Kidney glomerular epithelial cell (primary cell): ENCODE measurements around the gene ACACB.

Source experiments
- DNase-seq: peaks from one replicate; lab custom pipeline; 2025; lab: John Stamatoyannopoulos, UW

The ACACB gene

DNA sequence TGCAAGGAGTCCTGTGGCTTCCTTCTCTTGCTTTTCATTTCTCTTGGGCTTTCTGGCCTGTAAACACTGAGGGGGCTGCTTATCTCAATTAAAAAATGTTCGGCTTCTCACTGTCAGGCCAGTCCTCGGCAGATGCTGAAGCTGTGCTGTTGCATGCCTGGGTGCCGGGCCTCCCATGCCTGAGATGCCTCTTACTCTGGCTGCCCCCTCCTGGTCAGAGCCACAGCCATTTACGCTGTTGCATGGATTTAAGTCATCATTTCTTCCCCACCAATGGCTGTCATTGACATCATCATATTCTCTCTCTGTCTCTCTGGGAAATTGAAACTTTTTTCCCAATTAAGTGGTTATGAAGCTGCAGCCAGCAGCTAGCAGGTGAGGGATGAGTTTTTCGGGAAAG lies 139.0 kb downstream of the ACACB start:
- no peak for DNase-seq

DNA sequence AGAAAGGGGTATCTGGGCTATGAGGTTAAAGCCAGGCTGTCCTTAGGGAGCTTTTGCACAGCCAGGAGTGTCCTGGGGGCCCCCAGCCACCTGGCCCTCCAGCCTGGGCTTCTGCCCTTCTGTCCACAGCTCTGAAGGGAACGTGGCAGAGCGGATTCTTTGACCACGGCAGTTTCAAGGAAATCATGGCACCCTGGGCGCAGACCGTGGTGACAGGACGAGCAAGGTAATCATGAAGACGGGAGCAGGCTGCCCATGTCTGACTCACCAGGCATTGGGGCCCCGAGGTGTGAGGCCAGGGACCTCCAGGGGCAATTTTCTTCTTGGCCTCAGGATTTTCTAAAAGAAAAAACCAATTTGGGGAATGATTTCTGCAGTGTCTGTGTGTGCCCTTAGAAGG lies 139.6 kb downstream of the ACACB start:
- no peak for DNase-seq

DNA sequence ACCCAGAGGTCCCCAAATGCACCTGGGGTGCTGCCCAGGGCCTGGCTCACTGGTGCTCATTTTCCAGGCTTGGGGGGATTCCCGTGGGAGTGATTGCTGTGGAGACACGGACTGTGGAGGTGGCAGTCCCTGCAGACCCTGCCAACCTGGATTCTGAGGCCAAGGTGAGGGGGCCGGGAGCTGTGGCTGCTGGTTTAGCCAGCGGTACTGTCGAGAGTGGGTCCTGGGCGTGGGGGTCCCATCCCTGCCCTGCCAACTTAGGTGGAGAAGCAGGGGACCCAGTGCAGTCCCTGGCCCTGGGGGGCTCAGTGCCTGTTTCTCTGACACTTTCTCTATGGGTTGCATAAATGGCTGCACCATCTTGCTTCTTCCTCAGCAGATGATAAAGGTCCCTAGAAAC lies 141.8 kb downstream of the ACACB start:
- no peak for DNase-seq

DNA sequence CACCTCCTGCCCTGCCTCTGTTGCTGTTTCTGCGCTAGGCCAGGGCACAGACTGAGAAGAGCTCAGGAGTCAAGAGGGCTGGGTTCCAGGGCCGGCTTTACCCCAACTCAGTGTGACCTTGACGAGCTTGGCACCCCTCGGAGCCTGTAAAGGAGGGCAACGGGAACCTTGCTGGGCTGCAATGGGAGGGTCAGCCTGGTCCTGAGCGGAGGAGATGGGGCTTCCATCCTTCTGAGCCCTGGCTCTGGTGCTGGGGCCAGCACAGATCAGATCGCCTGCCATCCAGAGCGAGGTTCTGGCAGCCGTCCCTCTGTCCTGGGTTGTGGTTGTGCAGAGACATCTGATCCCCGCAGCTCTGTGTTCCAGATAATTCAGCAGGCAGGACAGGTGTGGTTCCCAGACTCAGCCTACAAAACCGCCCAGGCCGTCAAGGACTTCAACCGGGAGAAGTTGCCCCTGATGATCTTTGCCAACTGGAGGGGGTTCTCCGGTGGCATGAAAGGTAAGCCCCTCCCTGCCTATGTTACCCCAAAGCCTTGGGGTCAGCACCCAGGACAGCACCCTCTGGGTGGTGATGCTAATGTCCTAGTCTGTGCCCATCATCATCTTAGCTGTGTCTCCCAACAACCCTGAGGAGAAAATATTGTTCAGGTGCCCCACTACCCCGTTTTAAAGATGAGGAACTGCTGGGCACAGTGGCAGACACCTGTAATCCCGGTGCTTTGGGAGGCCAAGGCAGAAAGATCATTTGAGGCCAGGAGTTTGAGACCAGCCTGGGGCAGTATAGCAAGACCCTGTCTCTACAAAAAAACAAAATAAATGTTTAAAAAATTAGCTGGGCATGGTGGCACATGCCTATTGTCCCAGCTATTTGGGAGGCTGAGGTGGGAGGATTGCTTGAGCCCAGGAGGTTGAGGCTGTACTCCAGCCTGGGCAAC lies 142.5 kb downstream of the ACACB start:
- DNase-seq, result no peak

DNA sequence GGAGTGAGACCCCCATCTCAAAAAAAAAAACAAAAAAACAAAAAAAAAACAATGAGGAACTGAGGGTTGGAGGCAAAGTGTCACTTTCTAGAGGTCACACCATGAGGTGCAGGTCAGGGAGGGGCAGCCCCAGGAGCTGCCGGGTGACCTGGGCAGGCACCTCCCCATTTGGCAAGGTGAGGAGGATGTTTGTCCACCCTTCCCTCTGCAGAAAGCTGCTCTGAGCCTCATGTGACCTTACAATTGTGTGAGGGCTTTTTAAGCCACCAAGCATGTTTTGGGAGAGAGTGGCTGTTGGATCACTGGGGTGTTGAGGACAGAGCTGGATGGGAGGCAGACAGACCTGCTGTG lies 143.1 kb downstream of the ACACB start:
- DNase-seq, result no peak

DNA sequence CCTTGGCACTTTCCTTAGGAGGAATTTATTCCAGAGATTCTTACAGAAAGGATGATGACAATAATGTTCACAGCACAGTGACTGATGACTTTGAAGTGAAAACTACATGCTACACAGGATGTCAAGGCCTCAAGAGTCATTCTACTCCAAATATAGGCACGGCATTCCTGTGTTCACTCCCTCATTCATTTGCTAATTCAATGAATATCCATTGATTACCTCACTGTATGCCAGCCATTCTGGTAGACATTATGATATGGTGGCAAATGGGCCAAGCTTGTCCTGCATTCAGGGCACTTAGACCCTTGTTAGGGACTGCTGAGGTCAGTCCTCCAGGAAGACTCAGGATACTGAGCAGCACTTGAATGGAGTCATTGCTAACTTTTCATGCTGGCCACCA lies 144.7 kb downstream of the ACACB start:
- DNase-seq, result no peak

DNA sequence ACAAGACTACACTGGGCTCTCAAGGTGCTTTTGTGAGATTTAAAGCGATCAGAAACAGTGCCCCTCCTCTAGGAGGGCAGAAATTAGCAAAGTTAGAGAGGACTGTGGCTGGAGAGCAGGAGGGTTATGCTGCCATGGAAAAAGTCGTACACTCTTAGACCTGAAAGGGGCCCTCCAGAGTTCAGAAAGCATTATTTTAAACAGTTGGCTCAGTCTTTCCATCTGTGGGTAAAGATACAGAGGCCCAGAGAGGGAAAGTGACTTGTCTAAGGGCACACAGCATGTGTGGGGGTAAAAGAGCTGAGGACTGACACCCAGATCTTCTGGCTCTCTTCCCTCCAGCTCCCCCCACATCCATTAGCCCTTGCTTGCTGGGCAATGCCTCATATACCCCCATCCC lies 145.6 kb downstream of the ACACB start:
- DNase-seq, result no peak

DNA sequence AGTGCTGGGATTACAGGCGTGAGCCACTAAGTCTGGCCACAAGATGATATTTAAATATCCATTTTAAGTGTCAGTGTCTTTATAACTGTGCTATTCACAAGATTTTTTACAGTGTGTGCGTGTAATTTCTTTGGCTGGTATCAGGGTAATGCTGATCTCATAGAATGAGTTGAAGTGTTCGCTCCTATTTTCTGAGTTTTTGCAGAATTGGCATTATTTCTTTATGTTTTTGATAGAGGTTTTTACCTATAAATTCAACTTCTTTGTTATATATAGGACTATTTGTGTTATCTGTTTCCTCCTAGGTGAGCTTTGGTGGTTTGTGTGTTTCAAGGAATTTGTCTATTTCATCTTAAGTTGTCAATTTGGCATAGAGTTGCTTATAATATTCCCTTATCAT lies 147.1 kb downstream of the ACACB start:
- DNase-seq, result no peak

DNA sequence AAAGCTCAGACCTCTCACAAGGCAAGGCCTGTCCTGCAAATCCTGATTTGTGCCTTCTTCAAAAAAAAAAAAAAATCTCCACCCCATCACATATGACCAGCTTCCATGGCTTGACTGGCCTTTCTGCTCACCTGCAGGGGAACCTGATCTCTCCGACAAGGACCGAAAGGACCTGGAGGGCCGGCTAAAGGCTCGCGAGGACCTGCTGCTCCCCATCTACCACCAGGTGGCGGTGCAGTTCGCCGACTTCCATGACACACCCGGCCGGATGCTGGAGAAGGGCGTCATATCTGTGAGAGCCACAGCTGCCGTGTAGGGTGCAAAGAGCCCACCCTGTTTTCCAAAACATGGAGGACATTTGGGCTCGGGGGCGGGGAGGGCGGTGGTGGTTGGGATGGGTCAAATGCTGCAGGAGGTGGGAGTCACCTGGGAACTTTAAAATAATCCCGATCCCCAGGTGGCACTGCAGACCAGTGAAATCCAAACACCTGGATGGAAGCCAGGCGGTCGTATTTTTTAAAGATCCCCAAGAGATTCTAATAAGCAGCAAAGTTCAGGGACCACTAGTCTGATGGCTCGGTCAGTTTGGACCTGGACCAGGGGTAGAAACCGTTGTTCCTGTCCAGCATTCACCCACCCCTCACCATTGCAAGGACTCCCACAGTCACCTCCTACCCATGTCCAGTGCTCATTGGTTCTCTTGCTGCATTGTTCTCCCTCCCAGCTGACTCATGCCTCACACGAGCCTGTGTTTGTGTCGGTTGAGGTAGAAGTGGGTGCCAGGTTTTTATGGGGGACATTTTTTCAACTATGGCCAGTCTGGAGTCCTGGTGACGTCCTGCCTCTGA lies 147.9 kb downstream of the ACACB start:
- peak; percentile 7 for DNase-seq

DNA sequence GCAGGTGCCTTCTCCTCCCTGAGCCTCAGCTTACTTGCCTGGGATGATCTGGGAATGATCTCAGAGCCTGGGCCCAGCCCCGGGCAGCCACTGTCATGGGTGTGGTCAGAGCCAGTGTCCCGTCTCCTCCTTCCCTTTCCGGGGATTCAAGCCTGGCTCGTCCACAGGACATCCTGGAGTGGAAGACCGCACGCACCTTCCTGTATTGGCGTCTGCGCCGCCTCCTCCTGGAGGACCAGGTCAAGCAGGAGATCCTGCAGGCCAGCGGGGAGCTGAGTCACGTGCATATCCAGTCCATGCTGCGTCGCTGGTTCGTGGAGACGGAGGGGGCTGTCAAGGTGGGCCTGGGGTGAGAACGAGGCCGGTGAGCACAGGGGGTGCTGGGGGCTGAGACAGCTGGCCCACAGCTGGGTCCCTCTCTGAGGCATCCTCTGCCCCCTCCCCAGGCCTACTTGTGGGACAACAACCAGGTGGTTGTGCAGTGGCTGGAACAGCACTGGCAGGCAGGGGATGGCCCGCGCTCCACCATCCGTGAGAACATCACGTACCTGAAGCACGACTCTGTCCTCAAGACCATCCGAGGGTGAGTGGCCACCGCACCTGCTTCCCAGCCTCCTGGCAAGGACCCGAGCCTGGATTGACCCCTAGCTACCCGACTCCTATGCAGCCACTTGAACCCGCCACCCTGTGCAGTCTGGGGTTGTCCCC lies 148.7 kb downstream of the ACACB start:
- no peak for DNase-seq

DNA sequence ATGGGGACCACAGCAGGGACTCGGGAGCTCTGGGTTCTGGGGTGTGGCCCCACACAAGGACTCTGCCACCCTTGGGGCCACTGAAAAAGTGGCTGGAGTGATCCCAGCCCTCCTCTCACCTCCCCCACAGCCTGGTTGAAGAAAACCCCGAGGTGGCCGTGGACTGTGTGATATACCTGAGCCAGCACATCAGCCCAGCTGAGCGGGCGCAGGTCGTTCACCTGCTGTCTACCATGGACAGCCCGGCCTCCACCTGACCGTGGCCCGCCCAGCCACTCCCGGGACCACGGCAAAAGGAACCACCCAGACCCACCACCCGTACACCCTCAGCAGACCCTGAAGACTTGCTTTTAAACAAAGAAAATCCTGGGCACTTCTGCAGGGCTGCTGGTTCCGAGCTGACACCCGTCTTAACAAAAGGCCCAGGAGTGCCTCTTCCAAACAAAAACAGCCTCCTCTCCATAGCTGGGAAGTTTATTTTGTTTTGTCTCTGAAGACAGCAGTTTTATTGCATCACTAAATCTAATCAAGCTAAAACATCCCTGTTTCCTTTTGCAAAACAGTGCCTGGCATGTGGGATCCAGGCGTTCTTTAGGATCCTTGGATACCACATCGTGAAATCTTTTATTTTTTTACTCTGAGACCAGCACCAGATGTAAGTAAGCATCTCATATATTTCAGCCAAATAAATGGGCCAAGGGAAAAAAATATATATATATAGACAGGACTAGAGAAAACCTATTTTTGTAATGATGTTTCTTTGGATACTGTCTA lies 149.9 kb downstream of the ACACB start:
- DNase-seq, result no peak

DNA sequence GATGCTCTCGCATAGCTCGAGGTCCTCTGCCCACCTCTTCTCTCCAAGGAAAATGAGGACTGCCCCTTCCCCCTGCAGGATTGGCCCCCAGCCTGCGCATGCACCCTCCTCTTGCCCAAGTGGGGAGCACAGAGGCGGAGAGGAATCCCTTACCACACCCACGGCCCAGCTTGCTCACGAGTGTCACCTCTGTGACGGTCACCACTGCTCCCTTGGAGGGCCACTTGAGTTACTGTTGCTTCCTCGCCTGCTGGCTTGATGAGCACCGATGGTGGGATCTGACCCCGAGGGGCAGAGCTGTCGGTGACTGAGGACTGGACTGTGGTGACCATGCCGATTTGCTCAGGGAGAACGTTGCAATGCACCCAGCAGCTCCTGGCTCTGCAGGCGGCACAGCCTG lies 151.0 kb downstream of the ACACB start:
- no peak for DNase-seq

DNA sequence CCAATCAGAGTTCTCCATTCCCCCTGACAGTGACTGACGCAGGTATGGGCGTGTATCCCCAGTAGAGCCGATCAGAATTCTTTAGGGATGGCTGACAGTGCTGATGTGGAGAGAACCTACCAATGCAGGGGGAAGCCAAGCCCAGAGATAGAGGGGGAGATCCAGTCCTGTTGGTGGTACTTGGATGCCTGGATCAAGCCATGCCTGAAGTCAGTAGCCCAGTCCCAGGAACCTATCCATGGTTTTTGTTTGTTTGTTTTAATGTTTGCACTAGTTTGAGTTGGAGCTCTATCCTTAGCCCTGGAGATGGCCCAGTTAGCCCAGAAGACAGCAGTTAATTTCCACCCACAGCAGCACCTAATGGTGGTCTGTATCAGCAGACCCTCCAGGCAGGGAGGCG lies 152.5 kb downstream of the ACACB start:
- no peak for DNase-seq

DNA sequence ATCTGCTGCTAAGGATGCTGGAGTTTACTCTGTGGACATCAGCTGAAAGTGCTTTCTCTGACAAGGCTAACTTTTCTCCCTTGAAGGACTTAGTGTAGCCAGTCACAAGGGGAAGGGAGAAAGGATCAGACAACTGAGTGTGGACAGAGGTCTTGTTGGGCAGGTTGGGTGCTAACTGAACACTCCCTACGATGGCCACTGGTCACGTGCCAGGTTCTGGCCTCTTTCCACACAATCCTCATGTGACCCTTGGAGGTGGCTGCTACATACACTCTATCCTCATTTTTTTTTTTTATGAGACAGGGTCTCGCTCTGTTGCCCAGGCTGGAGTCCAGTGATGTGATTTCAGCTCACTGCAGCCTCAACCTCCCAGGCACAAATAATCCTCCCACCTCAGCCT lies 153.0 kb downstream of the ACACB start:
- no peak for DNase-seq

DNA sequence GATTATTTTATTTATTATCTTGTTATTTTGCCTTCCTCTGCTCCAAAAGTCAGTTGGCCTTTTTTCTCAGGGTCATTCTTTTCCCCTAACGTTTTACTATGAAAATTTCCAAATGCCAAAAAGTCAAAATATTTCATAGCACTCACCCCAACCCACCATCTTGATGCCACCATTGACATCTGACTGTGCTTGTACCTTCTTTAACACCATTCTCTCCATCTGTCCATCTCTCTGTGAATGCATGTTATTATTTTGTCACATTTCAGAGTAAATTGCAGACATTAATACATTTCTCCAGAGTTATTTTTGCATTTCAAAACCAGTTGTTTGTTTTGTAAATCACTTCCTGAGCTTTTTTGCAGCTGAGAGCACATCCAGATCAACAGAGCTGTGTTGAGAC lies 154.1 kb downstream of the ACACB start:
- DNase-seq, result no peak

DNA sequence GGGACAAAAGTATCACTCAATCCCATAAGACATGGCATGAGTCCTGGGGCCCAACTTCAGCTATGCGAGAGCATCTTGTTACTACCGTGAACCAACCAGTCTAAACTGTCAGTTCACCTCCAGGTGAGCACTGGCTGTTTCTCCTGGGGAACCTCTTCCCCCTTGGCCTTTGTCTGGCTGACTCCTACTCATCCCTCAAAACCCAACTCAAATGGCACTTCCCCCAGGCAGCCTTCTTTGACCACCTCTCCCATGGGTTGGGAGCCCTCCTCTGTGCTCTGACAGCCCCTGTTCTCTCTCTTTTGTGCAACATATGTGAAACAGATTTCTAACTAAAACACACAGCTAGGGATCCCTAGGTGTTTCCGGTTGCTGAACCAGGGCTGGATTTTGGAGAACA lies 155.0 kb downstream of the ACACB start:
- DNase-seq, result no peak

DNA sequence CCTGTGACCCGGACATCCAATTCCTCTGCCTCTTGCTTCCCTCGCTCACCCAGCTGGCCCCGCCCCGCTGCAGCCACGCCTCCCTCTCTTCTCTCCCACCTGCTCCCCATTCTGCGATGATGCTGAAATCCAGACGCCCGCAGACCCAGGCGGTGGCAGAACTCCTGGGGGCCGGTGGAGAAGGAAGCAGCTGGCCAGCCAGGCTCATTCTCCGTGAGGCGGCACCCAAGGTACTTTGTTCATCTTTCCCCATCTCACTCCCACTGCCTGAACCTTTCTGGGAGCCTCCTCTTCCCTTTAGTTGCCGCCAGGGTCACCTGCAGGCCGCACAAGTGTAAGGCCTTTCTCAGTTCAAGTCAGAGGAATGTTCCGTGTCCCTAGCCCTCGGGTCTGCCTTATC lies 157.0 kb downstream of the ACACB start:
- DNase-seq, result no peak

DNA sequence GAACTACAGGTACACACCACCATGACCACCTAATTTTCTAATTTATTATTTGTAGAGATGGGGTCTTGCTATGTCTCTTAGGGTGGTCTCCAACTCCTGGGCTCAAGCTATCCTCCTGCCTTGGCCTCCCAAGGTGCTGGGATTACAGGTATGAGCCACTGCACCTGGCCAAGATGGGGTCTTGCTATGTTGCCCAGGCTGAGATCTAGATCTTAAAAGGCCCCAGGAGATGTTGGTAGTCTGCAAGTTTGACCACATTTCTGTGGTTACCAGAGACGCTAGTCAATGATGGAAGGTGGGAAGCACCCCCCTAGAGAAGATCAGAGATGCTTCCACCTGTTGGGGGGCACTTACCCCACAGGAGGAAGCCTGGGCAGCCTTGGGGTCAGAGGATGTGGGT lies 158.0 kb downstream of the ACACB start:
- no peak for DNase-seq

DNA sequence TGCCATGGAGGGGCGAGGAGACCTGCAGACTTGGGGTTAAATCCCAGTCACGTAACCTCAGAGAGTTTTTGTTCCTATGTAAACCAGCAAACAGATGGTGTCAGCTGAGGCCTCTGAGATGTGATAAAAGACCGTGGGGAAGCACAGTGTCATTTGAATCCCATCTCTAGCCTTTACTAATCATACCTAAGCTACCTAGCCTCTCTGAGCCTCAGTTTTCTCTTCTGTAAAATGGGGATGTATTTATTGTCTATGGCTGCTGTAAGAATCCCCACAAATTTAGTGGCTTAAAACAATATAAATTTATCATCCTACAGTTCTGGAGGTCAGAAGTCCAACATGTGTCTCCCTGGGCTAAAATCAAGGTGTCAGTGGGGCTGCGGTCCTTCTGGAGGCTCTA lies 158.8 kb downstream of the ACACB start:
- DNase-seq, result no peak

DNA sequence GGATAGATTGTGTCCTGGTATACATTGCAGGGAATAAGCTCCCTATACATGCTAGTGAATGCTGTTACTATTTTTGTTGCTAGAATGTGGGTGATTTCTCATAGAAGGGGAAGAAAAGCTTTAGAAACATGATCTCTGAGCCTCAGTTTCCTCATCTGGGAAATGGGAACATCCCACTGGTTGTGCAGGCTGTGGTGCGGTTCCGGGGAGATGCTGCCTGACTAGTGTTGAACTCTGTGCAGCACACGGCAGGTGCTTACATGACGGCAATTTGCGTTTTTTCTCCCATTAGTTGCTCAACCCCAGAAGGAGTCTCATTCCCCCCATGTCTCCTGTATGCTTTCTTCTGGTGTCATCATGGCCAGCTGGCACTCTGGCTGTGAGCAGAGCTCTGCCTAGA lies 159.8 kb downstream of the ACACB start:
- DNase-seq, result no peak

DNA sequence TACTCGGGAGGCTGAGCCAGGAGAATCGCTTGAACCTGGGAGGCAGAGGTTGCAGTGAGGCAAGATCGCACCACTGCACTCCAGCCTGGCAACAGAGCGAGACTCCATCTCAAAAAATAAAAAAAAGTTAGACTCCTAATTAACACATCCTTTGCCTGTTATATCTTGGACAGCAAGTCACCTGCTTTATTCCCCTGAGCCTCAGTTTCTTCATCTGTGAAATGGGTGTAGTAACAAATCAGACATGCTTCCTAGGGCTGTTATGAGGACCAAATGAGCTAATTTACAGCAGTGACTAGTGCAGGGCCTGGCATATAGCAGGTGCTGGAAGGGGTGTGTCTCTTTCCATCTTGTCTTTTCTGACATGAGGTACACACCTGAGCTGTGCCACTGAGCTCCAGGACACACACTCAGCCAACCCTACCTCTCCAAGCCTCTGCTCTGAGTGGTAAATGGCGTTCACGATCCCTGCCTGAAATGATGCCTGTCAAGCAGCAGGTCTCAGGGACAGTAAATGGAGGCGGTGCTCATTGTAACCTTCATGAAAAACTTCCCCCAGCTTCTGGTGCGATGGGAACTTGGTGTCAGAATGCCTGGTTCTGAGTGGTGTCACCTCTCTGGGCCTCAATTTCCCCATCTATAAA lies 161.0 kb downstream of the ACACB start:
- DNase-seq, result no peak
